Right lobe of liver (tissue), 4 donors: Measurements from ENCODE around the gene TAMALIN.
A peak's percentile ranks its signal among the peaks of the same experiment; 100 is the strongest.

ENCODE experiments used
- POLR2A ChIP-seq: fragments of 450-650 bp; IDR thresholded peaks from one replicate; pipeline ENCODE4 v1.6.1; 2017; ENCODE audit warnings: antibody characterized with exemption, mild to moderate bottlenecking
- TF ChIP-seq, protein P1 (sequence below), 4 donors: fragments of 200-600 bp in 3 of 4; fragments of 450-650 bp in 1 of 4; IDR thresholded peaks; one replicate each; pipeline versions ENCODE4 v1.5.1 to v1.8.0; 2016 to 2022; ENCODE audit warnings: antibody characterized with exemption in 4 of 4, mild to moderate bottlenecking in 2 of 4
- donor health status: DM: no; HTN: no; CAD: no.
- donor health status: DM: no; HTN: no; CAD: no.
- donor health status: DM: no; HTN: yes; CAD: no.

- TF ChIP-seq, protein P1, sequence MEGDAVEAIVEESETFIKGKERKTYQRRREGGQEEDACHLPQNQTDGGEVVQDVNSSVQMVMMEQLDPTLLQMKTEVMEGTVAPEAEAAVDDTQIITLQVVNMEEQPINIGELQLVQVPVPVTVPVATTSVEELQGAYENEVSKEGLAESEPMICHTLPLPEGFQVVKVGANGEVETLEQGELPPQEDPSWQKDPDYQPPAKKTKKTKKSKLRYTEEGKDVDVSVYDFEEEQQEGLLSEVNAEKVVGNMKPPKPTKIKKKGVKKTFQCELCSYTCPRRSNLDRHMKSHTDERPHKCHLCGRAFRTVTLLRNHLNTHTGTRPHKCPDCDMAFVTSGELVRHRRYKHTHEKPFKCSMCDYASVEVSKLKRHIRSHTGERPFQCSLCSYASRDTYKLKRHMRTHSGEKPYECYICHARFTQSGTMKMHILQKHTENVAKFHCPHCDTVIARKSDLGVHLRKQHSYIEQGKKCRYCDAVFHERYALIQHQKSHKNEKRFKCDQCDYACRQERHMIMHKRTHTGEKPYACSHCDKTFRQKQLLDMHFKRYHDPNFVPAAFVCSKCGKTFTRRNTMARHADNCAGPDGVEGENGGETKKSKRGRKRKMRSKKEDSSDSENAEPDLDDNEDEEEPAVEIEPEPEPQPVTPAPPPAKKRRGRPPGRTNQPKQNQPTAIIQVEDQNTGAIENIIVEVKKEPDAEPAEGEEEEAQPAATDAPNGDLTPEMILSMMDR (IDR thresholded peaks at IDR 0.05): peak in 2 of 4 donors; percentile 8 to 13
- TF ChIP-seq POLR2A: peak; percentile 89
Observed at GRCh38 chr12:52050758-52051541, 44.2 kb downstream of the TAMALIN start, which contains the start of gene NR4A1.
